Hematopoietic multipotent progenitor cell treated with erythropoietin and hydrocortisone succinate and interleukin-3 and kit ligand, for 4 days (in vitro differentiated cells): ENCODE data around the gene DYNLT2B.
"Not testable (repeated sequence)": the region's sequence is repeated elsewhere in the genome, so short reads cannot be mapped to it uniquely, and the experiment has no call there.

ENCODE experiments used
- DNase-seq: peaks from one replicate; pipeline ENCODE4 v3.0.0-alpha.2; 2015

The DYNLT2B gene

DNA sequence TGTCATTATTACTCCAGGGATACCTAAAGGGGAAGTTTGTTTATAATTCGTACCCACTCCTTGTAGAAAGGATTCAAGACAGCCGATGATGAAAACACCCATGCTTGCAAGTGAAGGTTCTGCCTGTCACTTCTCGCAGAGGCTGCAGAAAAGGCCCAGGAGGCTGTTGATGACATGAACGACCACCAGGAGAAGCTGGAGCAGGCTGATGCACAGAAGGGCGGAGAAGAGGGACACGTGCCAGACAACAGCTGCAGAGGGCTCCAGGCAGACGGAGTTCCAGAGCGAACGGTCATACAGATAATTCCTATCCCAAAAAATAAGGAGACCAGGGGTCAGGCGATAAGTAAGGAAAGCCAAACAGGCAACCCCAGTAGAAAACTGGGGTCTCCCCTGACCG, 5.7 kb upstream of the DYNLT2B start:
- peak; percentile 64 for DNase-seq

DNA sequence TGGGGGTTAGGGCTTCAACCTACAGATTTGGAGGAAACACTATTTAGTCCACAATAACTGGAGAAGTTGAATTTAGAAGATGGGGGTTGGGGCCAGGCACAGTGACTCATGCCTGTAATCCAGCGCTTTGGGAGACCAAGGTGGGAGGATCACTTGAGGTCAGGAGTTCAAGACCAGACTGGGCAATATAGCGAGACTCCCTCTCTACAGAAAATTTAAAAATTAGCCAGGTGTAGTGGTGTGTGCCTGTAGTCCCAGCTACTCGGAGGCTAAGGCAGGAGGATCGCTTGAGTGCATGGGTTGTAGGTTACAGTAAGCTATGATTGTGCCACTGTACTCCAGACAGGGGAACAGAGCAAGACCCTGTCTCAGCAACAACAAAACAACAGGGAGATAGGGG, 5.0 kb upstream of the DYNLT2B start:
- DNase-seq: no peak

DNA sequence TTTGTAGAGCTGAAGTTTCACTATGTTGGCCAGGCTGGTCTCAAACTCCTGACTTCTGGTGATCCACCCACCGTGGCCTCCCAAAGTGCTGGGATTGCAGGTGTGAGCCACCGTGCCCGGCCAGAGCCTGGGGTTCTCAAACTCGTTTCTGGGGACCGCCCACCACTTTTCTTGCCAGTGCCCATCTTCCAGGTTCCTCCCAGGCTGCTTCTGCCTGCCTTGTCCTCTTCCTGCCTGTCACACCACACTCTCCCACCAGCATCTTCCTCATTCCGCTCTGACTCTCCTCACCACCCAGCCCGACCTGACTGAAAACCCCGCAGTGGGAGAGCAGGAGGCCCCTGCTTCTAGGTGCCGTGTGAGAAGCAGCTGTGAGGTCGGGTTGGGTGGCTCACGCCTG, 3.1 kb upstream of the DYNLT2B start:
- no peak for DNase-seq

DNA sequence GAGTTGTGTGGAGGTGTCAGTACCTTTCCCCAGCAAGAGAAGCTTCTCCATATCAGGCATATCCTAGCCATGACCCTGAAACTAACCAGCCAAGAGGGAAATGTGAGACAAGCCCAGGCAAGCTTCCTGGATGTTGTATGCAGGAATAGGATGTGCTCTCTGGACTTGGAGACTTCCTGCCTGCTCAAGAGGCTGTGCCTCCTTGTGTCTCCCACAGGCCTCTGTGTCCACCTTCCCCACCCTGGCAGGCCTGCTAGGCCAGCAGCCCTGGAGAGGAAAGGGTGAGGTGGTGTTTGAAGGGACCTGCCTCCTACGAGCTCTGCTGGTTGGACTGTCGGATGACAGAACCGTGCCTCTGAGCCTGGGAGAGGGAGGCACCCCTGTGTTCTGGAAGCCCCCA, 2.1 kb upstream of the DYNLT2B start:
- DNase-seq: no peak

DNA sequence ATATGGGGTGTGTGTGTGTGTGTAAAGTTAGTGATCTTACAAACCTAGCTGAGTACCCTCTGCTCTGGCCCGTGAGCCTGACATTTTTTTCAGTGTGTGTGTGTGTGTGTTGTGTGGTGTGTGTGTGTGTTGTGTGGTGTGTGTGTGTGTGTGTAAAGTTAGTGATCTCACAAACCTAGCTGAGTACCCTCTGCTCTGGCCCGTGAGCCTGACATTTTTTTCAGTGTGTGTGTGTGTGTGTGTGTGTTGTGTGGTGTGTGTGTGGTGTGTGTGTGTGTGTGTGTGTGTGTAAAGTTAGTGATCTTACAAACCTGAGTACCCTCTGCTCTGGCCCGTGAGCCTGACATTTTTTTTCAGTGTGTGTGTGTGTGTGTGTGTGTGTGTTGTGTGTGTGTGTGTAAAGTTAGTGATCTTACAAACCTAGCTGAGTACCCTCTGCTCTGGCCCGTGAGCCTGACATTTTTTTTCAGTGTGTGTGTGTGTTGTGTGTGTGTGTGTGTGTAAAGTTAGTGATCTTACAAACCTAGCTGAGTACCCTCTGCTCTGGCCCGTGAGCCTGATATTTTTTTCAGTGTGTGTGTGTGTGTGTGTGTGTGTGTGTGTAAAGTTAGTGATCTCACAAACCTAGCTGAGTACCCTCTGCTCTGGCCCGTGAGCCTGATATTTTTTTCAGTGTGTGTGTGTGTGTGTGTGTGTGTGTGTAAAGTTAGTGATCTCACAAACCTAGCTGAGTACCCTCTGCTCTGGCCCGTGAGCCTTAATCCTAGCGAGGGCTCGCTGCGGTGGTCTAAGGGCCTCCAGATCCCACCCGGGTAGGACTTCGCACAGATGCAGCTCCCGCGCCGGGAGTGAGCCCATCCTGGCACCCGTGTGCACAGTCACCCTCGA, 997 bp downstream of the DYNLT2B start:
- not testable (repeated sequence) for DNase-seq

DNA sequence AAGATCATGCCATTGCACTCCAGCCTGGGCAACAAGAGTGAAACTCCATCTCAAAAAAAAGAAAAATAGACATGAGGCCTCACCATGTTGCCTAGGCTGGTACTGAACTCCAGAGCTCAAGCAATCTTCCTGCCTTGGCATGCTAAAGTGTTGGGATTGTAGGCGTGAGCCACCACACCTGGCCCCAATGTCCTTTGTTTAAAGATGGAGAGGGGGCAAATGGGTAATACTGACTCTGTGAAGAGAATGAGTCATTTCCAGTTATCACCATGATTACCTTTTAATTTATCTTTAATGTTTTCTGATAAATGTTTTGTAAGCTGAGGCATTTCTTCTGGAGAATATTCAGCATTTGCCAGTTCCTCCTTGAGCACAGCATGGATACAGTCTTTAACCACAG, 2.2 kb downstream of the DYNLT2B start:
- no peak for DNase-seq

DNA sequence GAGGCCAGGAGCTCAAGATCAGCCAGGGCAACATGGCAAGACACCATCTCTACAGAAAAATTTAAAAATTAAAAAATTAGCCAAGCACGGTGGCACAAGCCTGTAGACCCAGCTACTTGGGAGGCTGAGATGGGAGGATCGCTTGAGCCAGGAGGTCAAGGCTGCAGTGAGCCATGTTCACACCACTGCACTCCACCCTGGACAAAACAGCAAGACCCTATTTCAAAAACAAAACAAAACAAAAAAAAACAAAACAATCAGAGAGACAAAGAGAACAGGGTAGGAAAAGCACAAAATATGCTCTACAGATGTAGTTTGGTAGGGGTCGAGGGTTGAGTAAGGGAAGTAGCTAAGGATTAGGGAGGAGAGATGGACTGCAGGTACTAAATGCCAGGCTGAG, 3.4 kb downstream of the DYNLT2B start:
- no peak for DNase-seq

DNA sequence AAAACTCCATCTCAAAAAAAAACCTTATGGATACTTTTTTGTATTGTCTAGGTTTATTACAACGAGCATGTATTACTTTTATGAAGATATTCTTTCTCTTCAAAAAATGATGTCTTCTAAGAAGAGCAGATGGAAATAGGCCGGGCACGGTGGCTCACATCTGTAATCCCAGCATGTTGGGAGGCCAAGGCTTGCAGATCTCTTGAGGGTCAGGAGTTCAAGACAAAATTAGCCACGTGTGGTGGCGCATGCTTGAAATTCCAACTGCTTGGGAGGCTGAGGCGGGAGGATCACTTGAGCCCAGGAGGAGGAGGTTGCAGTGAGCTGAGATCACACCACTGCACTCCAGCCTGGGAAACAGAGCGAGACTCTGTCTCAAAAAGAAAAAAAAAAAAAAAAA, 4.0 kb downstream of the DYNLT2B start:
- DNase-seq: not testable (repeated sequence)

DNA sequence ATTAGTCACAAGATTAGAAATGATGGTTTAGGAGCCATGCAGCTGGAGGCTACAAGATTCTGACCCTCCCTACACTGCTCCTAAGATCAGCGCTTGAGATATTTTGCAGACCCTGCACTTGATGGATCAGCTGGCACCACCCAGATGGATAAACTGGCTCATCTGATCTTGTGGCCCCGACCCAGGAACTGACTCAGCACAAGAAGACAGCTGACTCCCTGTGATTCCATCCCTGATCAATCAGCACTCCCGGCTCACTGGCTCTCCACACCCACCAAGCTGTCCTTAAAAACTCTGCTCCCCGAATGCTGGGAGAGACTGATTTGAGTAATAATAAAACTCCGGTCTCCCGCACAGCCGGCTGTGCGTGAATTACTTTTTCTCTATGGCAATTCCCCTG, 15.1 kb downstream of the DYNLT2B start:
- DNase-seq: not testable (repeated sequence)

DNA sequence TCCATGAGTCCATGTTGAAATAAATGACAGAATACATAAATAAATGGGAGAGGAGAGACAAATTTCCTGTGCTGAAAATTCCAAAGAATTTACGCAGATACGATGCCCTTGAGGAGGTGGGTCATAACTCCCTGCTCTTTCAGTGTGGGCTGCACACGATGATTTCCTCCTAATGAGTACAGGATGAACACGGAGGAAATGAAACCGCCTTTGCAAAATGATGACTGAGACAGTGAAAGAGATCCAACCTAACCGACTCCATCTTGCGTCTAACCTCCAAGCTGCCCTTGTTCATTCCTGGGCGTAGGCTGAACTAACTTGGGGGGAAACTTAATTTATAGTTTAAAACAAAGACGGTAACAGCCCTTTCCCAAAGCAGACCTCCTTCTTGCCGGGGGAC, 15.5 kb downstream of the DYNLT2B start:
- not testable (repeated sequence) for DNase-seq

DNA sequence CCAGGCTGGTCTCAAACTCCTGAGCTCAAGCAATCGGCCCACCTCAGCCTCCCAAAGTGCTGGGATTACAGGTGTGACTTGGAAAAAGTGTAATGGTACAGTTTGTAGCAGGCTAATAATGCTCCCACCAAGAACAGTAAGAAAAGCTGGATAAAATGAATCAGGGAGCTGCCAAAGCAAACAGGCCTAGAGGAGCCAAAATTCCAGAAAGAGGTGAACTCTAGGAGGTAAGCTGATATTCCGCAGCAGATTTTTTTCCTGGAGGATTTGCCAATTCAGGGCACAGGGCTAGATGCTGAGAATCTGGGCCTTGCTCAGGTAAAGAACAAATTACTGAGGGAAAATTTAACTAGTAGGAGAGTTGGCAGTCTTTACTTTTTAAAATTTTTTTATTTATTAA, 19.5 kb downstream of the DYNLT2B start:
- no peak for DNase-seq

DNA sequence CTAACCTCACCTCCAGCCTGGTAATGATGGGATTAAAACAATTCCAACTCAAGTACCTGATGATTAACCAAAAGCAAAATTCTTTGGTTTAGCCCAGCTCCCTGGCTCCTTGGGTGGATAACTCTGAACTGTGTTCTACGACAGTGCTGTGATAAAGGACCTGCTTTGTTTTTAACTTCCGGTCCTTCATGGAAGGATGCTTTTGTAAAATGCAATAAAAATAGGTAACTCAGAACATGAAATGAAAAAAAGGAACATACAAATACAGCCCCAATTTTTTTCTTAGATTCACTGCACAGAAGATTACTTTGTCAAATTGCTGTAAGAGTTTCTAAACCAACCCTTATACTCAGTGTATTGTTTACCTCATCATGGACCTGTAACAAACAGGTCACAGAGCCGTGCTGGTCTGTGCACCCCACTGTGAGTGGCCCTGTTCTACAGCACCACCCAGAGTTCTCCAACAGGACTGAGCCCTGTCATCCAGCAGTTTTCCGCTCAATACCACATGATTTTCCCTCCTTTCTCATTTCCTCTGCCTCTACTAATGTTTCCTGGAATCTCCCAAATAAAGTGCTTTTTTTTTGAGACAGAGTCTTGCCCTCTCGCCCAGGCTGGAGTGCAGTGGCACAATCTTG, 25.6 kb downstream of the DYNLT2B start:
- DNase-seq: no peak

DNA sequence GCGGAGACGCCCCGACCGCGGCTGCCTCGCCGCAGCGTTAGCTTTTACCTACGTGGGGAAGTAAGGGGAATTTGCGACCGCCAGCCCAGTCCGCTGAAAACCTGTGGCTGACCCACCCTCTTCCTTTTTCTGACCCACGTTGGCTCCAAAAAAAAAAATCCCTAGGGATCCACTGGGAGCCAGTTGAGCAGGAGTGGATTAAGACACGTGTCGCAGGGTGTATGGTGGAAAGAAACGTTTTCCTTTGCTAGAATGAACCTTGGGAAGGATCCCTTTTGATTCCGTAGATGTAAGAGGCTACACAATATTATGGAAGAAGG, 29.9 kb downstream of the DYNLT2B start:
- DNase-seq: no peak

DNA sequence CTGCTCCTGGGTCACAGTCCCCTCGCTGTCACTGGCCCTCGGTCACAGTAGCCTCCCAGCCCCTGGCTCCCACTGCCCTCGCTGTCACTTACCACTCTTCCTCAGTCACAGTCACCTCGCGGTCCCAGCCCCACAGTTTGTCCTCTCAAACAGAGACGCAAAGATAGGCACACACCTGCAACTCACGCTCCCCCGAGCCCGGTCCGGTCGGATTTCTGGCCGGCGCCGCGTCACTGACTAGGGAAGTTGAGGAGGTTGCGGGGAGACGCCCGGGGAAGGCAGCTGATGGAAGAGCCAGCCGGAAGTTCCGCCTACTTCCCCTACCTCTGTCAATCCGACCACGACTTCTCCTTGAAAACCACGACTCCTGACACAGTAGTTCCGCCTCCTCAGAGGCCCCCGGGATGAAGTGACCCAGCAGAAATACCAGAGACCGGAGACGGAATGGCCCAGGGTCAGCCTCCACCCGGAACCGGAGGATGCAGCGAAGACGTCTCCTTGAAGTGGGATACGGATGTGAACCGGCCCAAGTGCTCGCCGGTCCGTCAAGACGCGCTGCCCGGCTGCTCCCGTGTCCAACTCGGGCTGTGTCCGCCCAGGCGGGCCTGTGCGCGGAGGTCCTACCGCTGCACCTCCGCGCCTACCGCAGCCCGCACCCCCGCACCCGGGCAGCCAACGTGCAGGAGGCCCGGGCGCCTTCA, 30.4 kb downstream of the DYNLT2B start, which contains the start of gene PCYT1A:
Gene PCYT1A, minus strand, starts transcription at position 287 of the 701 bp plus-strand sequence. CDS start 17,195 bp downstream, outside the sequence.
- DNase-seq: peak; percentile 98

DNA sequence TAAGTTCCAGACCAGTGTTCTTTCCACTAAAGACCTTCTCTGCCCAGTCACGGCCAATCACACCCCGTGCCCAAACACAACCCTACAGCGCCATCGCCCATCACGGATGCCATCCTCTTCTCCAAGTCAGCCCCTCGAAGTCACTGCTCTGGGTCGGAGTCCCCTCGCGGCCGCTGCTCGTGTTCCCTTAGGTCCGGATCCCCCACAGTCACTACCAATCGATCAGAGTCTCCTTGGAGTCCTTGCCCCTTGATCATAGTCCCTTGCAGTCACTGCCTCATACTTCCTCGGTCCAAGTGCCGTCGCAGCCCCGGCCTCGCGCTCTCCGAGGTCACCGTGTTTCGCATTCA, 31.0 kb downstream of the DYNLT2B start:
- DNase-seq: peak; percentile 64

DNA sequence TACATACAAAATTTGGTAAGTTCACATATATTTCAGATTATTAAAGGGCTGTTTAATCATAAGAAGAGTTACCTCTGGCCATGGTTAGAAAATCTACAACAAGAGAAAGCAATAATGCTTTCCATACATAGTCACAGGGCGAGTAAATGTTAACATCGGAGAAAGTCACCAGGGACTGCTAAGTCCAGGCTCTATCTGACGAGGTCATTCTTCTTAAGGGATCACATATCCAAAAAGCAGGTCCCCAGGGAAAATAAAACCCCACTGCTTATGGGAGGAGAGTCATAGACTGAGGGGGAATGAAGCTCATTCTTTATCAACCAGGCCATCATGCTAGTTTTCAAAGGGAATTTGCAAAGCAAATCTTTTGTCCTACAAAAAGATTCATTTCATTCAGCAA, 33.6 kb downstream of the DYNLT2B start:
- no peak for DNase-seq

DNA sequence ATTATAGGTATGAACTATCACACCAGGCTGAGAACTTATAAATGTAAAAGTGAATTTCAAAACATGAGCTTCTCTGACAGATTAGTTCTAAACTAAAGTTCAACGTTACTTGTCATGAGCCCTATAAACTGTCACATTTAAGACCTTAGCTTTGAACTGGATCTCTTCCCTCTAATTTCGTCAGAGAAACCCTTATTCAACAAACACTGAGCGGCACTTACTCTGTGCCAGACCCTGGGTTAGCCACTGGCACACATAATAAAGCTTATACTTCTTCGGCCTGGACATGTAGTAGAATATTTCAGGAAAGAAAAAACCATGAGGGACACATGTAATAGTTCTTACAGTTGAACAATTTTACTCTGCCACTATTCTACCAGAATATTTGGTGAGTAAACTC, 36.1 kb downstream of the DYNLT2B start:
- no peak for DNase-seq

DNA sequence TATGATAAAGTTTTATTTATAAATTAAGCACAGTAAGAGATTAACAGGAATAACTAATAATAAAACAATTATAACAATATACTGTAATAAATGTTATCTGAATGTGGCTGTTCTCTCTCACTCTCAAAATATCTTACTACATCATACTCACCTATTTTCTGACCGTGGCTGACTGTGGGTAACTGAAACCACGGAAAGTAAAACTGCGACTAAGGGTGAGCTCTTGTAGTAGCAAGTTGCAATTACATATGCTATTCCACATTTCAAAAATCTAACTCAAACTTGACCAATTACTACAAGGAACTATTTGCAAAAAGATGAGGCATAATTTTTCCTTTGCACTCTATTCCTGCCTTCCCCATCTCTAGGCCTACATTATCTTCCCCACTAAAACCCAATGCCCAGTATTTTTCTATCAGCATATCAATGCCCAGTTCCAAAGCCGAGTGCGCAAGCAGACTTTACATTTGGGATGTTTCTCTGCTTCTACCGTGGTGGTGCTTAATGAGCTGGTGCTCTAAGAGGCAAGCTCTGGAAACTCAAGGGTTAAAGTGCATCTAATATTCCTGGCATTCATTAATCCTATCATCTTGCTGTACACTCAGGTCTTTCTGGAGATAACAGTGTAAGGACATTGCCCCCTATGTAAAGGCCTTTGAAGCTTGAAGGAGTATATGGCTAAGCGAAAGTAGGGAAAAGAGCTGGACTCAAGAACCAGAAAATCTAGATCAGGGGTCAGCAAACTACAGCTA, 37.2 kb downstream of the DYNLT2B start:
- no peak for DNase-seq

DNA sequence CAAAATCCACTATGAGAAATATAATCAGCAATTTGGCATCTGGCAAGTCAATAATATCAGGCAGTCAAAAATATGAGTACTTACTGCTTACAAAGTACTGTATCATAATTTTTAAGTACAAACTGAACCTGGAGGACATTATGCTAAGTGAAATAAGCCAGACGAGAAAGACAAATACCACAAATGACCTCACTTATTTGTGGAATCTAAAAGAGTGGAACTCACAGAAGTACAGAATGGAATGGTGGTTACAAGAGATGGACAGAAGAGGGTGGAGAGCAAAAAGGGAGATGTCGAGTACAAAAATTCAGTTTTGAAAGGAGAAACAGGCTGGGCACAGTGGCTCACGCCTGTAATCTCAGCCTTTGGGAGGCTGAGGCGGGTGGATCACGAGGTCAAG, 42.9 kb downstream of the DYNLT2B start:
- no peak for DNase-seq

DNA sequence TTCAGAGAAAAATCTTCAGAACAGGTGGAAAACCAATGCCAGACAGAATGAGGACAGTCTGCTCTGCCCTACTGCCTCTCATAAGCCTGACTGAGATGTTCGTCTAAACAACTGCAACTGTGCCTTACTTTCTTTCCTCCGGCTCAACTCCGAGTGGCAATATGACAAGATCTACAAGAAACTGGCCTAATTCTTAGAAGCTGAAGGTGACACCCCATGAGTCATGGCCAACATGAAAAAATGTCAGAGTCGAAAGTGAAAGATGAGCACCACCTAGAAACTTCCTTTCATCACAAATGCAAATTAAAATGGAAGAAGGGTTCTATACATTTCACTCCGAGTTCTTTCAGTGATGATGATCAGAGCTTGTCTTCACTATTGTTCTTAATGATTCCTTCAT, 43.5 kb downstream of the DYNLT2B start:
- peak; percentile 47 for DNase-seq

DNA sequence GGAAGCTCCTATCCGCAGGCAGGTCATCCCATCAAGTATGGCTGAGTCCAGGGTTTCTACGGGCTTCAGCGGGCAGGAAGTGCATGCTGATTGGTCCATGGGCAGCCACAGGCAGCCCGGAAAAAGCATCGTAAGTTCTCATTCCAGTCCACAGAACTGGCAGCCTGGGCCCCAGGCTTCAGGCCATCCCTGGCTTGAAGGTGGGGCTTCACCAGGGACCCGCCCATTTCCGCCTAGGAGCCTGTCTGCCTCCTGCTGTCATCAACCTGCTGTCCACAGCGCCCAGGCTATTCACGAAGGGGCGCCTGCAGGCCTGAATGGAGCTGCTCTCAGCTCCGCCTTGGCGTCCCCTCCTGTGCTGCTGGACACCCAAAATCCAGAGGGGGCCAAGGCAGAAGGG, 44.4 kb downstream of the DYNLT2B start:
- DNase-seq: no peak

DNA sequence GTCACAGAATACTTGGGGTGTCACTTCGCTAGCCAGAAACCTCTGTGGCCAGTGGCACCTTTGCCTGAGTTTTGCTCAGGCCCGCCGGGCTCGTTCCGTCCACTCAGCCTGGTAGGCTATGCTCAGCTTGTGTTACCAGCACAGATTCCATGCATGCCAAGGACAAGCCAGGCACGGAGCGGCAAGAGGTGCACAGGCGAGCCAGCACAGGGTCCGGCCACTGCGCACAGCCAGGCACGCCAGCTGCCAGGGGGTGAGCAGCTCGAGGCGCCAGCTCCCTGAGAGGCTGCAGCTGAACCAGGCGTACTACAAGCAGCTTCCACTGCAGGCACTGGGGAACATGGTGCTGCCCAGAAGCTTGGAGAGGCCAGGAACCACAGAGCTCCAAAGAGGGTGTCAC, 45.2 kb downstream of the DYNLT2B start:
- no peak for DNase-seq

DNA sequence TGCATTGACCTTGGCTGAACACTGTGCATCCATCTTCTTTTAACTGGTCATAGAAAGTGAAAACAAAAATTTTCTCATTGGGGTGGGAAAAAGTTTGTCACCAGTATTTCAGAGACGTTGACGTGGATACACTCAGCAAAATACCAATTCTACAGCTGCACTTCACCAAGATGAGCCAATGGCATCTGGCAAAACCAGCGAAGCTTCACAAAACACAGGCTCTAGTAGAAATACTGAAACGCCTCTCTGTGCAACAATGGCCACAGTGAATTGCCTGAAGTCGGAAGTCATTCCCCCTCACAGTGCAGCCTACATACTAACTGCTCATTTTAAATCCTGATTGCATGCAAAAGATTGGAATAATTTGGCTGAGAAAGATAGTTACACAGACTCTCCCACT, 47.5 kb downstream of the DYNLT2B start:
- no peak for DNase-seq
